ENCODE results near the gene BNC2. TPM values are rescaled to one million over a fixed set of nuclear protein-coding genes. Genes with fewer than 3 reads are reported as not detected.

The BNC2 gene
- total RNA-seq, 6 experiments from 2014 or later: 19.0 to 28.7 (median 25.4) TPM

DNA sequence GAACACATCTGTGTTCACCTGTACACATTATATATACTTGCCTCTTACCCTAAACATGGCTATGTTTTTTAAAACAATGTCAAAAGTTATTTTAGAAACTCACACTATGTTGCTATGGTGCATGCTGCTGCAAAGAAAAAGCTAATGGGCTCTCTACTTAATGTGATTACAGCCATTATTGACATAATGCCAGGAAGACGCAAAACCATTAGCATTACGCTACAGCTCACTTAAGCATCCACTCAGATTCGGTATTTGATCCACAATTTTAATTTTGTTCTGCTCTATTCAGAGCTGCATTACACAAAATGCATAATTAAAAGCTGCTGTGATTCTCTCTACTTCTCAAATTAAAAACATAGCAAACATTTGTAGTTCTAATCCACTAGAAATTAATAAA lies 395.2 kb downstream of the BNC2 start:
- H3K9me3 Mint-ChIP-seq: no peaks in the 10 kb centered on the region
- DNase-seq: no peak
- H3K36me3 Mint-ChIP-seq (ENCODE audit: low read depth): peaks cover 22% of the 10 kb centered on the region
- H3K27me3 Mint-ChIP-seq (ENCODE audit: insufficient read depth): no peaks in the 10 kb centered on the region
- TF ChIP-seq, protein P1, sequence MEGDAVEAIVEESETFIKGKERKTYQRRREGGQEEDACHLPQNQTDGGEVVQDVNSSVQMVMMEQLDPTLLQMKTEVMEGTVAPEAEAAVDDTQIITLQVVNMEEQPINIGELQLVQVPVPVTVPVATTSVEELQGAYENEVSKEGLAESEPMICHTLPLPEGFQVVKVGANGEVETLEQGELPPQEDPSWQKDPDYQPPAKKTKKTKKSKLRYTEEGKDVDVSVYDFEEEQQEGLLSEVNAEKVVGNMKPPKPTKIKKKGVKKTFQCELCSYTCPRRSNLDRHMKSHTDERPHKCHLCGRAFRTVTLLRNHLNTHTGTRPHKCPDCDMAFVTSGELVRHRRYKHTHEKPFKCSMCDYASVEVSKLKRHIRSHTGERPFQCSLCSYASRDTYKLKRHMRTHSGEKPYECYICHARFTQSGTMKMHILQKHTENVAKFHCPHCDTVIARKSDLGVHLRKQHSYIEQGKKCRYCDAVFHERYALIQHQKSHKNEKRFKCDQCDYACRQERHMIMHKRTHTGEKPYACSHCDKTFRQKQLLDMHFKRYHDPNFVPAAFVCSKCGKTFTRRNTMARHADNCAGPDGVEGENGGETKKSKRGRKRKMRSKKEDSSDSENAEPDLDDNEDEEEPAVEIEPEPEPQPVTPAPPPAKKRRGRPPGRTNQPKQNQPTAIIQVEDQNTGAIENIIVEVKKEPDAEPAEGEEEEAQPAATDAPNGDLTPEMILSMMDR (IDR thresholded peaks at IDR 0.05): no peak
- H3K27ac Mint-ChIP-seq: no peak overlapping the region
- peaks cover 17% of the 10 kb centered on the region for H3K4me1 Mint-ChIP-seq (ENCODE audit: low read depth)
- H3K4me3 Mint-ChIP-seq: no peak overlapping the region

DNA sequence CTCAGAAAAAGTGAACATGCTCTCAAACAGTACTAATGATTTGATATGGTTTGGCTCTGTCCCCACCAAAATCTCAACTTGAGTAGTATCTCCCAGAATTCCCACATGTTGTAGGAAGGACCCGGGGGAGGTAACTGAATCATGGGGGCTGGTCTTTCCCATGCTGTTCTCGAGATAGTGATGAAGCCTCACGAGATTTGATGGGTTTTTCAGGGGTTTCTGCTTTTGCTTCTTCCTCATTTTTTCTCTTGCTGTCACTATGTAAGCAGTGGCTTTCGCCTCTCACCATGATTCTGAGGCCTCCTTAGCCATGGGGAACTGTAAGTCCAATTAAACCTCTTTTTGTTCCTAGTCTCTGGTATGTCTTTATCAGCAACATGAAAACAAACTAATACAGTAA lies 401.3 kb downstream of the BNC2 start:
- H3K9me3 Mint-ChIP-seq: no peaks in the 10 kb centered on the region; the same call in 1 of the 2 replicates
- H3K27ac Mint-ChIP-seq: no peak overlapping the region
- H3K4me3 Mint-ChIP-seq: no peak overlapping the region
- DNase-seq: no peak
- peaks cover 4% of the 10 kb centered on the region; the same call in 1 of the 2 replicates for H3K4me1 Mint-ChIP-seq (ENCODE audit: low read depth)
- peaks cover 22% of the 10 kb centered on the region for H3K36me3 Mint-ChIP-seq (ENCODE audit: low read depth)
- TF ChIP-seq, protein P1 (IDR thresholded peaks at IDR 0.05): no peak
- 0 out of 2 replicates have a peak, but pooled peaks cover 2% of the 10 kb centered on the region for H3K27me3 Mint-ChIP-seq (ENCODE audit: insufficient read depth)

DNA sequence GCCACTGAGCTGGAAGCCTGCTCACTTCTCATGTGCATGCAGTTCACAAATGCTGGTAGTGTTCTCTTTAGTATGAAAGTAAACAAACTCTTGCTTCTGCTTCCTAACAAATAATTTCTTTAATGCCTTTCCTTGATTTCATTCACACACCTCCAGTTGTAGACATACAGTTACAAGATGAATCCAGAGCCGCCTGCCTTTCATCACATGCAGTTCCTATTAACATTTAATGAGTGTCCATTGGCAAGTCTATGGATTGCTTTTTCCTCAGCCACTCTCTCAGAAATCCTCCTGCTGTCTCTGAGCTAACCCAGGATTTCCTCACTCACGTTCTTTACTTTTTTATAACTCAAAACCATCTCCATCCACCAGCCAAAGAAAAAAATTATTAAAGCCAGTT lies 408.6 kb downstream of the BNC2 start:
- Mint-ChIP-seq H3K4me3 (no peak overlapping the region), H3K4me1 (ENCODE audit: low read depth) (peaks cover 9% of the 10 kb centered on the region; the same call in 1 of the 2 replicates), H3K36me3 (ENCODE audit: low read depth) (no peaks in the 10 kb centered on the region), H3K9me3 (no peaks in the 10 kb centered on the region), H3K27ac (no peak overlapping the region), H3K27me3 (ENCODE audit: insufficient read depth) (no peaks in the 10 kb centered on the region)
- TF ChIP-seq, protein P1 (IDR thresholded peaks at IDR 0.05): no peak
- DNase-seq: no peak

DNA sequence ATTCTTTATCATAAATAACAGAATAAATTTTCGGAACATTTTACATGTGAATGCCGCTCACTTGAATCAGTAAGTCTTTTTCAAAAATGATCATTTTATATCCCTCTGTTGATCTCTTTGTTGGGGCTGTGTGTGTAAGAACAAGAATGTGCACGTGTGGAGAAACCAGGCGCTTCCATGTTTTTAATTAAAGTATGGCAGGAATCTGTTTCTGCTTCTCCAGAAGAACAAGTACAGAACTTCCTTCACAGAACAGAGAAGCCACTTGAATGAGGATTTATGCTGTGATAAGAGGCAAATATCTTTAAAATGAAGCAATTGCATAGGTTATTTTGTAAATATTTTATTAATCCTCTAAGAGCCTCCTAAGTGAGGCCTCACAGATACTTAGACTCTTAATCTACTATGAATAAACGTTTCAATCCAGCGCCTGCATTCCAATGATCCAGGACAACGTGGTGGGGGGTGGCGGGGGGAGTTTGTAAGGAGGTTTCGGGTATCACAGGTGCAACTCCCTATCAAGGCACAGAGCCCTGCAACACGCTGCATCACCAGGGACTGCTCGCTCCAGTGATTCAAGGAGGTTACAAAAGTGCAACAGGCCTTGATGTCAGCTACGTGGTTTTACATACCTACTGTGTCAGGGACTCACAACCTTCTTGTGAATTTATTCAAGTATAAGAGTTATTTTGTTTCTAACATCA lies 409.2 kb downstream of the BNC2 start:
- H3K4me3 Mint-ChIP-seq: no peak overlapping the region
- no peaks in the 10 kb centered on the region for H3K27me3 Mint-ChIP-seq (ENCODE audit: insufficient read depth)
- TF ChIP-seq, protein P1 (IDR thresholded peaks at IDR 0.05): no peak
- no peak overlapping the region for H3K27ac Mint-ChIP-seq
- no peaks in the 10 kb centered on the region for H3K9me3 Mint-ChIP-seq
- no peak for DNase-seq
- no peaks in the 10 kb centered on the region for H3K36me3 Mint-ChIP-seq (ENCODE audit: low read depth)
- H3K4me1 Mint-ChIP-seq (ENCODE audit: low read depth): peaks cover 13% of the 10 kb centered on the region

DNA sequence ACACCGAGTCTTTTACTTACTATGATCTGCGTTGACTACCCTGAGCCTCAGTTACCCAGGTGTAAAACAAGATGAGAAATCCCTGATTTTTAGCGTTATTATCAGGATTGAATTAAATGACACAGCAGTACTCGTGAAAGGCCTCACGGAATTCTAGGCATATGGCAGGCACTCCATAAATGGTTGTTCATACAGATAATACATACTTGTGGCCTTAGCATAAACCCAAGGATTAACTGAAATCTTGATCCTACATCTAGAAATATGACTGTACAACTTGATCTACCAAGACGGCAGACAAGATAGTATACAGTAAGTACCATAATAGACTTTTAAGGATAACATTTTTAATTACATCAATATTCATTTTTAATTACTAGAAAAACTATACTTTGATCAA lies 409.8 kb downstream of the BNC2 start:
- H3K36me3 Mint-ChIP-seq (ENCODE audit: low read depth): no peaks in the 10 kb centered on the region
- no peak overlapping the region for H3K27ac Mint-ChIP-seq
- DNase-seq: no peak
- TF ChIP-seq, protein P1 (IDR thresholded peaks at IDR 0.05): no peak
- H3K4me3 Mint-ChIP-seq: no peak overlapping the region
- H3K4me1 Mint-ChIP-seq (ENCODE audit: low read depth): peaks cover 17% of the 10 kb centered on the region
- no peaks in the 10 kb centered on the region for H3K9me3 Mint-ChIP-seq
- no peaks in the 10 kb centered on the region for H3K27me3 Mint-ChIP-seq (ENCODE audit: insufficient read depth)
